HG03342 (cell line): ENCODE results near the gene LSM3.

Experiments
- ATAC-seq: cut with Tn5 transposase; IDR thresholded peaks from one replicate; pipeline ENCODE4 v1.9.1; 2021; ENCODE audit warnings: mild to moderate bottlenecking, moderate library complexity; ENCODE audit not compliant: unreplicated experiment

The LSM3 gene

DNA sequence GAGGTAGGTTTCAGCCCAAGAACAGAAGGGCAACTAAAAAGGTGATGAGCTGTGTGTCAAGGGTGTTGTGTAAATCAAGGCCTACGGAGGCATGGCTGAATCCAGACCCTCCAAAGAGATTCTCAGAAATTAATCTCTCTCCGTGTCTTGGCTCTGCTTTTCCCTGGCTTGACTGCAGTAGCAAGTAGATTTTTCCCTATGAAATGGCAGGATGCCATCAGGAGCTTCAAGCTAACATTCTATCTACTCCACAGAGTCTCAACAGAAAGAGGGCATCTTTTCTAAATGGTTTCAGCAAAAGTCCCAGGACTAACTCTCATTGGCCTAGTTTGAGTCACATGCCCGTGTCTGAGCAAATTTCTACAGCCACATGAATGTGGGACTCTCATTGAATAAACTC lies 58.3 kb downstream of the LSM3 start:
- ATAC-seq, result no peak

DNA sequence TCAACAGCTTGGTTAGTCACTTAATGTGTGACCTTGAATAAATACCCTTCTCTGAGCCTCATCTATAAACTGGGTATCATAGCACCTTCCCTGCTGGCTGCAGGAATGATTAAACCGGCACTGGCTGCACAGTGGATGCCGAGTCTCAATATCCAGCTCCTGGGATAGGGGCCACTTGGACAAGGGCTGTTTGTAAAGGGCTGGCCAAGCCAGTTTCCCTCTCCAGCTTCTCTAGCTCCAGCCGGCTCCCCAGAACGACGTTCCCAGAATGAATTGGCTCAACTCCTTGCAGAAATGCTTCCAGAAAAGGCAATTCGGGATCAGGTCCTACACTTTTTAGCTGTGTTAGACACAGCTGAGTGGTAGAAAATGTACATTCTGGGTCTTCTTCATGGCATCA lies 58.8 kb downstream of the LSM3 start:
- ATAC-seq, result no peak

- no peak for ATAC-seq
Measured at GRCh38 chr3:14238356-14238755, 59.7 kb downstream of the LSM3 start.

DNA sequence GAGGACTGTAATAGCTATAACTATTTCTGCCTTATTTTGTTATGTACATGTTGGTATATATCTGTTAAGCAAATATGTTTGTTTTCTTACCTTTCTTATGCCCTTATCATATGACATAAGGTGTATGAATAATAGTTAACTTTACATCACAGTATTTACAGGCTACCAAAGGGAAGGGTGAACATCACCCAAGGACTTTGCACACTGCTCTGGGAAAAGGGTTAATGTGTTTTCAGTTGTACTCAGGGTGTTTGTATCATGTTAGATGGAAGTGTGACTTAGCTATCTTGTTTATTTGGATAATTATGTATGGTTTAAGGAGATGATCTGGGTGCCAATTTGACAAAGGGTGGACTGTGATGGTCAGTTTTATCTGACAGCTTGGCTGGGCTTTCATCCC lies 60.3 kb downstream of the LSM3 start:
- no peak for ATAC-seq

DNA sequence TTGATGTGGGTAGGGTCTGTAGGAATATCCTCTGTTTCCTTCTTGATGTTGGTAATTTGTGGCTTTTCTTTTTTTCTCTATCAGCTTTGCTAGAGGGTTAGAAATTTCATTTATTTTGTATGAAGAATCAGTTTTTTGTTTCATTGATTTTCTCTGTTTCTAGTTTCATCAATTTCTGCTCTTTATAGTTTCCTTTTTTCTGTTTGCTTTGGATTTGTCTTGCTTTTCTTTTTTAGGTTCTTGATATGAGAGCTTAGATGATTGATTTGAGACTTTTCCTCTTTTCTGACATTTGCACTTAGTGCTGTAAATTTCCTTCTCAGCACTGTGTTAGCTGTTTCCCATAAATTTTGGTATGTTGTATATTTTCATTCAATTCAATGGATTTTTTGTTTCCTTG lies 61.3 kb downstream of the LSM3 start:
- ATAC-seq, result no peak

DNA sequence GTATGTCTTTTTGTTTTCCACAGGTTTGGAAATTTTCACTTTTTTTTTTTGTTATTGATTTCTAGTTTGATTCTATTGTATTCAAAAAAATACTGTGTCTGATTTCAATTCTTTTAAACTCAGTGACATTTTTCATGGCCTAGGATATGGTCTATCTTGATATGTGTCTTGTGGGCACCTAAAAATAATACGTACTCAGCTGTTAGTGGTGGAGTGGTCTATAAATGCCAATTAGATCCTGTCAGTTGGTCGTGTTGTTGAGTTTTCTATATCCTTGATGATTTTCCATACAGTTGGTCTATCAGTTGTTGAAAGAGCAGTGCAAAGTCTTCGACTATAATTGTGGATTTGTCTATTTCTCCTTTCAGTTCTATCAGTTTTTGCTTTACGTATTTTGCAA lies 61.7 kb downstream of the LSM3 start:
- ATAC-seq, result no peak

DNA sequence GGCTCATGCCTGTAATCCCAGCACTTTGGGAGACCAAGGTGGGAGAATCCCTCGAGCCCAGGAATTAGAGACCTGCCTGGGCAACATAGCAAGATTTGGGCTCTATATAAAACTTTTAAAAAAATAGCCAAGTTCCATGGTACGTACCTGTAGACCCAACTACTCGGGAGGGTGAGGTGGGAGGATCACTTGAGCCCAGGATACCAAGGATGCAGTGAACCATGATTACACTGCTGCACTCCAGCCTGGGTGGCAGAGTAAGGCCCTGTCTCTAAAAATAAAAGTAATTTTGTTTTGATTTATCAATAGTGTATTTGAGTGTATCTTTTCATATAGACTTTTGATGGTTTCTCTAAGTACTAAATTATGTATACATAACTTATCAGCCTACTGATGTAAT lies 63.1 kb downstream of the LSM3 start:
- no peak for ATAC-seq

DNA sequence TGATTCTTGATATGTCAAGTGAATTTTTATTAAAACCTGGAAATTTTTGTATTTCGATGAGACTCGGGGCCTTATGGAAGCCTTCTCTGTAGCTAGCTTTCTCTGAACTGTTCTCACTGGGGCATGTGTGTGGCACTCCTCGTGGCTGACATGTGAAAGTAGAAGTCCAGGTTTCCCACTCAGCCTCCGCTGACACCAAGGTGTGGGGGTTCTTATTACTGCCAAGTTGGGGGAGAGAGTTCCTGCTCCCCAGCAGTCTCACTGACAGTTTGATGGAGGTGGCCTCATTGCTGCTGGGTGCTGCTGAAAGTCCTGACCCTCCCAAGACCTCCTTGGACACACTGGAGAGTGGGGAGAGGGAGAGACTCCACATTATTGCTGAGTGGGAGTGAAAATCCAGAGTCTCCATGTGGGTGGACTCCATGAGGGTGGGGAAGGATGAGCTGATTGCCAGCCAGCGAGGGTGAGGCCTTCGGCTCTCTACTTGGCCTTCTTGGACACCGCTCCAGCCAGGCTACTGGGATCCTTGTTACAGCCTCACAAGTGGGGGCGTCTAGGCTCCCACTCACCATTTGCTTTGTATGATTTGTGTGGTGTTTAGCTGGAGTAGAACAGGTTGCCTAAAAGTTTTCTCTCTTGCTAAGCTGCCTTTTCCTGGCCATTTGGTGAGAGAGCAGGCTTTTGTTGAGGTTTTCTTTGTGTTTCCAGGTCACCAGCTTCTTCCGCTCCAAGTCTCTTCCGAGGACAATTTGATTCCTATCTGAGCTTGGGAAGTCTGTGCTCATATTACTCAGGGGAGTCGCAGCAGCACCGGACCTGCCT lies 64.1 kb downstream of the LSM3 start:
- ATAC-seq, result no peak

DNA sequence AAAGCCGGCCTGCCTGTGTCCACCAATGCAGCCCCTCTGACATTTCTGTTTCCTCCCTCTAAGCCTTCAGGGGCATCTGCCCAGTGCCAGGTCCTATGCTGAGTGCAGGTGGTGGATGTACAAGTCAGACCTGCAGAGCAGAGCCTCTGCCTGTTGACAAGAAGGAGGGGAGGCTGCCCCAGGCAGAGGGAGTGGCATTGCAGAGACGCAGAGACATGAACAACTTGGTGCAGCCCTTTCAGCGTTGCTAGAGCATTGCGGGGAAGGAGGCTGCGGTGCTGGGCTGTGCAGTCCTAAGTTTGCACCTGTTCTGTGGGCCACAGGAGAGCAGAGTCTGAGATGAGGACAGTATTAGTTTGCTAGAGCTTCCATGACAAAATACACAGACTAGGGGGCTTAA lies 65.2 kb downstream of the LSM3 start:
- no peak for ATAC-seq

- no peak for ATAC-seq
Measured at GRCh38 chr3:14244521-14245247, 66.1 kb downstream of the LSM3 start.

- ATAC-seq, result no peak
Measured at GRCh38 chr3:14245248-14245639, 66.6 kb downstream of the LSM3 start.

- no peak for ATAC-seq
Measured at GRCh38 chr3:14245822-14246221, 67.2 kb downstream of the LSM3 start.

DNA sequence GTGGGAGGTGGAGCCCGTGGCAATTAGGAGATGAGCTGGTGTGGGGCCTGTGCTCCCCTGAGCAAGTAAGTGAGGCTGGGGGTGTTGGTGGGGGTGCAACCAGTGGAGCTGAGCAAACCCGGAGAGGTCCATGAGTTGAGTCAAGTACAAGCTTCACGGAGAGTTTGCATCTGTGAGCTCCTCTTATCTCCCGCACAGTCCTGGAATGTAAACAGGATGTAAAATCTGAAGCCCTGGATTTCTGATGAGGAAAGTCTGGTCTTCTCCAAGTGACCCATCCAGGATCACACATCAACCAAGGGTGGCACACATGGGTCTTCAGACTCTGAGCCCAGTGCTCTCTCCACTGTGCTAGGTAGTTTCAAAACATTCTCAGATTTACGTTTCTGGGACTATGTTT lies 67.8 kb downstream of the LSM3 start:
- ATAC-seq, result no peak

GRCh38 chr3:14248477-14248848 lies 69.8 kb downstream of the LSM3 start:
- ATAC-seq, result no peak

GRCh38 chr3:14248849-14249523 lies 70.4 kb downstream of the LSM3 start:
- no peak for ATAC-seq
